Anterior cingulate cortex (tissue), 58 donors: ENCODE data around the gene CD22.

Experiments used
- DNase-seq, 58 donors: peaks; one replicate each; lab custom pipeline; 2025; lab: John Stamatoyannopoulos, UW

The CD22 gene

DNA sequence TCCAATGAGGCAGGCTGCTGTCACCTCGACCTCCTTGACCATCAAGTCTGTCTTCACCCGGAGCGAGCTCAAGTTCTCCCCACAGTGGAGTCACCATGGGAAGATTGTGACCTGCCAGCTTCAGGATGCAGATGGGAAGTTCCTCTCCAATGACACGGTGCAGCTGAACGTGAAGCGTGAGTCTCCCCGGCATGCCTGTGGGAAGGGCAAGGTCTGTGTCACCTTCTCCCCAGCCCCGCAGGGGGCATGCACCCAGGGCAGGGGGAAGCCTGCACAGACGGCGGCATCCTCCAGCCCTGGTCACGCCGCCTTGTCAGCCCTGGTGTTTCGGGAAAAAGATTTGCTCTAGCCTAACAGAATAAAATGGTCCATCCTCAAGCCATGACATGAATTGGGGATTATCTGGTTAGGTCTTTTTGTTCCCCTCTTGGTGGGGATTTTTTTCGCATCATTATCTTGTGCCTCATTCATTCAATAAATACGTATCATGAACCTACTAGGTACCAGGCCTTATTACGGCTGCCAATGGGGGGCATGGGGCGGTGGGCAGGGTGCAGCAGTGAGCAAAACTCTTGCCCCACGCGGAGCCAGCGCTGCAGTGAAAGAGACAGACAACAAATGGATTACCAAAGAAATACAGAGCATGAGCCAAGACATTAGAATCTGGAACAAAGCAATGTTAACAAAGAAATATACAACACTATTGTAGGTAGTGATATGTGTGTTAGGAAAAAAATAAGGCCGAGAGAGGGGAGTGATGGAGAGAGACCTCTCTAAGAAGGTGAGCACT, 7.4 kb downstream of the CD22 start:
- no peak for DNase-seq

DNA sequence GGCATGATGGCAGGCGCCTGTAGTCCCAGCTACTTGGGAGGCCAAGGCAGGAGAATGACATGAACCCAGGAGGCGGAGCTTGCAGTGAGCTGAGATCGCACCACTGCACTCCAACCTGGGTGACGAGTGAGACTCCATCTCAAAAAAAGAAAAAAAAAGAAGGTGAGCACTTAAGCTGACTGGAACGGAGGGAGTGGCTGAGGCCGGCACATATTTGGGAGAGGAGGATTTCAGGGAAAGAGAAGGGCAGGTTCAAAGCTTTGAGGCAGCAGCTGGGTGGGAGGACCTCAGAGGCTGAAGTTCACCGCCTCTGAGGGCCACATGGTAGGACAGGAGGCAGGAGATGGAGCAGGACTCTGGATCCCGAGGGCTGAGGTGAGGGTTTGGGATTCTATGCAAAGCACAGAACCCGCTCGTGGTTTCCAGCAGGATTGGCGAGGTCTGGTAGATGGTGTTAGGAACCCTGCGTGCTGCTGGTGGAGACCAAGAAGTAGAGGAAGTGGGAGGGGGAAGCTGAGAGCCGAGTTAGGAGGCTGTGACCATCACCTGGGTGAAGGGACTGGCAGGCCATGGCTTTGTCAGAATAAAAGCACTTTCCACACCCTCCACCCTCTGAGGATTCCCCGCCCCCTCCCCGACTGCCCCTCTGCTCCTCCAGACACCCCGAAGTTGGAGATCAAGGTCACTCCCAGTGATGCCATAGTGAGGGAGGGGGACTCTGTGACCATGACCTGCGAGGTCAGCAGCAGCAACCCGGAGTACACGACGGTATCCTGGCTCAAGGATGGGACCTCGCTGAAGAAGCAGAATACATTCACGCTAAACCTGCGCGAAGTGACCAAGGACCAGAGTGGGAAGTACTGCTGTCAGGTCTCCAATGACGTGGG, 8.4 kb downstream of the CD22 start:
- DNase-seq = no peak

DNA sequence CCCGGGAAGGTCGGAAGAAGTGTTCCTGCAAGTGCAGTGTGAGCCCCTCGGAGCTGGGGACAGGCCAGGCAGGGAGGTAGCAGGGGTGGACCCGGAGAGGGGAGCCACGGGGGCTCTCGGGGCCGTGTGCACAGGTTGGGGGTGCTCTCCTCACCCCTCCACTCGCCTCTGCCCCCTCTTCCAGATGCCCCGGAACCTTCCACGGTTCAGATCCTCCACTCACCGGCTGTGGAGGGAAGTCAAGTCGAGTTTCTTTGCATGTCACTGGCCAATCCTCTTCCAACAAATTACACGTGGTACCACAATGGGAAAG, 9.0 kb downstream of the CD22 start:
- no peak for DNase-seq

DNA sequence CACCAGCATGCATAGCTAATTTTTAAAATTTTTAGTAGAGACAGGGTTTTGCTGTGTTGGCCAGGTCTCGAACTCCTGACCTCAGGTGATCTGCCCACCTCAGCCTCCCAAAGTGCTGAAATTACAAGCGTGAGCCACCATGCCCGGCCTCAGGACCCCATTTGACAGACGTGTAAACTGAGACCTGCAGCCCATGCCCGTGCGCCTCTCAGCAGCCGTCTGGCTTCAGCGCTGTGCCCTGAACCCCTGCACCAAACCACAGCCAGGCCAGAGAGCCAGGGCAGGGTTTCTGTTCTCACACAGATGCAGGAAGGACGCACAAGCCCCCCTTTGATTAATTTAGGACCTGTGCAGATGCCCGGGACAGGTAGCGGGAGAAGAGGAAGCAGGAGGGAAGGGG, 11.4 kb downstream of the CD22 start:
- DNase-seq = no peak

DNA sequence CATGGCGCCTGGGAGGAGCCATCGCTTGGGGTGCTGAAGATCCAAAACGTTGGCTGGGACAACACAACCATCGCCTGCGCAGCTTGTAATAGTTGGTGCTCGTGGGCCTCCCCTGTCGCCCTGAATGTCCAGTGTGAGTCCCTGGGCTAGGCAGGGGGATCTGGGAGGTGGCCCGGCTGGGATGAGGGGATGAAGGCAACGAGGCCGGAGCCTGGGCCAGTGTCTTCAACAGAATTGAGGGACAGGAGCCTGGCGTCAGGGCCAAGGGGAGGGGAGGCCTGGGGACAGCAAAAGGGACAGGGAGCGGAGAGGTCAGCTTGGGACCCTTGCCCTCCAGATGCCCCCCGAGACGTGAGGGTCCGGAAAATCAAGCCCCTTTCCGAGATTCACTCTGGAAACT, 12.0 kb downstream of the CD22 start:
- no peak for DNase-seq

DNA sequence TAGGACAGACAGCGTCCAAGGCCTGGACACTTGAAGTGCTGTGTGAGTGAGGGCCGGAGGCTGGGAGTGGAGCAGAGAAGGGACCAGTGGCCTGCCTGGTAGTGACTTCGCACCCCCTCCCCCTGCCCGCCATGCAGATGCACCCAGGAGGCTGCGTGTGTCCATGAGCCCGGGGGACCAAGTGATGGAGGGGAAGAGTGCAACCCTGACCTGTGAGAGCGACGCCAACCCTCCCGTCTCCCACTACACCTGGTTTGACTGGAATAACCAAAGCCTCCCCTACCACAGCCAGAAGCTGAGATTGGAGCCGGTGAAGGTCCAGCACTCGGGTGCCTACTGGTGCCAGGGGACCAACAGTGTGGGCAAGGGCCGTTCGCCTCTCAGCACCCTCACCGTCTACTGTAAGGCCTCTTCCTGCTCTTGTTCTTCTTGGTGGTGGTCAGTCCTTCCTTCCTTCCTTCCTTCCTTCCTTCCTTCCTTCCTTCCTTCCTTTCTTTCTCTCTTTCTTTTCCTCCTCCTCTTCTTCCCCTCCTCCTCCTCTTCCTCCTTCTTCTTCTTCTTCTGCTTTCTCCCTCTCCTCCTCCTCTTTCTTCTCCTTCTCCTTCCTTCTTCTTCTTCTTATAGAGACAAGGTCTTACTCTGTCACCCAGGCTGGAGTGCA, 12.7 kb downstream of the CD22 start:
- DNase-seq = no peak

DNA sequence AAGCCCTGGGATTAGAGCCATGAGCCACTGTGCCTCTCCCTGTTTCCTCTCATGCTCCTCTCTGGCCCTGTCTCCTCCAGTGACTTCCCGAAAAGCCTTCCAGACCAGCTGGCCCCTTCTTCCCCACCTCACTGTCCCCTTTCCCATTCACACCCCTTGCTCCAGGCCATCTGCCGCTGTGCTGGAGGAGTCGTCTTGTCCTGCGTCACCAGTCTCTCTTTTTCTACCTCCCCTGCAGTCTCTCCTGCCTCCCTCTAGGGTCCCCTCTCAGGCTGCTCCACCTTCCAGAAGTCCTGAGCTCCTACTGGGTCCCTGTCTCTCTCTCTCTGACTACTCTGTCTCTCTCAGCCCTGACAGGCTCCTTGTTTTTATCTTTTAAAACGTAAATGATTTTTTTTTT, 13.4 kb downstream of the CD22 start:
- DNase-seq = no peak

DNA sequence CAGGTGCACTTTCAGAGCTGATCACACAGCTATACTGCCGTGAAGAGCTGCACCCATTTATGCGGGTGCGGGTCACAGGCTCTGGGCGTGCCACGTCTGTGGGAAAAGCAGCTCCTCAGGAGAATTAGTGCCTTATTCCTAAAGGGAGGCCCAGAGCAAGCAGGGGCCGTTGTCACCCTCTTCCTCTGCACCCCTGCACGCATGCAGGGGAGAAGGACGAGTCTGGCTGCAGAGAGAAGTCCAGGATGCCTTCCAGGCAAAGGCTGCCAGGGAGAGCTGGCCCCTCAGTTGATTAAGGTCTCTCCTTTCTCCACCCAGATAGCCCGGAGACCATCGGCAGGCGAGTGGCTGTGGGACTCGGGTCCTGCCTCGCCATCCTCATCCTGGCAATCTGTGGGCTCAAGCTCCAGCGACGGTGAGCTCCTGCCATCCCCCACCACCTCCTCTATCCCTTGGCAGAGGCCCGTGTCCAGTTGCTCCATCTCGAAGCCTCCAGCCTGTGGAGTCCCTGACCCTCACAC, 15.6 kb downstream of the CD22 start:
- DNase-seq = no peak

DNA sequence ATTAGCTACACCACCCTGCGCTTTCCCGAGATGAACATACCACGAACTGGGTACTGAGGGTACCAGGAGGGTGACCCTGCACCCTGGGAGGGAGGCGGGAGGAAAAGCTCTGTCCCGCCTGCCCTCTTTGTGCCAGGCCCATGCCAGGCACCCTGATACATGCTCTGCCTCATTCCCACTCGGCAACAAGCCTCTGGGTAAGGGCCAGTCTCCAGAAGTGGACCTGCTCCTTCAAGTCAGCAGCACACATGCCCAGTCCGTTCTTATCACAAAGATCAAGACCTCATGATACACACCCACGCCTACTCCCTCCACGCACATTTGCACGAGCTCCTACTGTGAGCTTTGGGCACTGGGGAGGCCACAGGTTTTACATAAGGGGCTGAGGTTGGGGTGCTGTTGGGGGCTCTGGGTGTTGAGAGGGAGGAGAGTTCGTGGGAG, 16.7 kb downstream of the CD22 start:
- DNase-seq = no peak

DNA sequence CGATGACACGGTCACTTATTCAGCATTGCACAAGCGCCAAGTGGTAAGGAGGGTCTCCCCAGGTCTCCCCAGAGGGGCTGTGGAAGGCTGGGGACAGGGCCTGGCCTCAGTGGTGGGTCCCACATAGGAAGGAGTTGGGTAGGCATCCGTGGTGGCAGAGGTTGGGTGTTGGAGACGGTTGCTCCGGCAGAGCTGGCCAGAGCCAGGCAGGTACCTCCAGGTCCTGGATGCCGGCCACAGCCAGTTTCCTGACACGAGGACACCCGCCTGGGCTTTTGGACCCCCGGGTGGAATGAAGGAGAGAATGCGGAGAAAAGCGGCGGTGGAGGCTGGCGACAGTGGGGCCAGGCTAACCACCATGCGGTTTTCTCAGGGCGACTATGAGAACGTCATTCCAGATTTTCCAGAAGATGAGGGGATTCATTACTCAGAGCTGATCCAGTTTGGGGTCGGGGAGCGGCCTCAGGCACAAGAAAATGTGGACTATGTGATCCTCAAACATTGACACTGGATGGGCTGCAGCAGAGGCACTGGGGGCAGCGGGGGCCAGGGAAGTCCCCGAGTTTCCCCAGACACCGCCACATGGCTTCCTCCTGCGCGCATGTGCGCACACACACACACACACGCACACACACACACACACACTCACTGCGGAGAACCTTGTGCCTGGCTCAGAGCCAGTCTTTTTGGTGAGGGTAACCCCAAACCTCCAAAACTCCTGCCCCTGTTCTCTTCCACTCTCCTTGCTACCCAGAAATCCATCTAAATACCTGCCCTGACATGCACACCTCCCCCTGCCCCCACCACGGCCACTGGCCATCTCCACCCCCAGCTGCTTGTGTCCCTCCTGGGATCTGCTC, 17.4 kb downstream of the CD22 start:
- no peak for DNase-seq

DNA sequence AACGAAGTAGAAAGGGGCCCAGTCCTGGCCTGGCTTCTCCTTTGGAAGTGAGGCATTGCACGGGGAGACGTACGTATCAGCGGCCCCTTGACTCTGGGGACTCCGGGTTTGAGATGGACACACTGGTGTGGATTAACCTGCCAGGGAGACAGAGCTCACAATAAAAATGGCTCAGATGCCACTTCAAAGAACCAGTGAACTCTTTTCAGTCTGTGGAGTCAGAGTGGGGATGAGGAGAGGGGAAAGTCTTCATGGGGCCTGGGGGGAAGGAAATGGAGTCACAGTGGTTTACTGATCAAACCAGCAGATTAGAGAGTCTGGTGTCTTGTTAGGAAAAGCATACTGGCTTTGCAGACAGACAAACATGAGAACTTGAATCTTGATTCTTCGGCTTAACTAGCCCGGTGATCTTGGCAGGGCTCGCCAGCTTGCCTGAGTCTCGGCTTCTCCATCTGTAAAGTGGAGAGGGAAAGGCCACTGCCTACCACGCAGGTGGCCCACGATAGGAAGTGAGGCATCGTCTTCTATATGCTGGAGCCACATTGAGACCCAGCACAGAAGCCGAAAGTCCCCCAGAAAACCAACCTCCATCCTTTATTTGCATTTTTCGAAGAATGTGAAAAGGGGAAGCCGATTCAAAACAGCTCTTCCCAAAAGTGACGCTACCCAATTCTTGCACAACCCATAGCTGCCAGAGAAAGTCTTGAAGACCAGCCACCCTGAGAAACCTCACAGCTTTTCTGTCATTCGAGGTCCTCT, 18.4 kb downstream of the CD22 start, which contains the start of gene FFAR1:
FFAR1 (plus strand) TSS at position 732 of the 759 bp plus-strand sequence. CDS start 3,650 bp downstream, outside the sequence.
- peak in 4 of 58 donors; percentile 1 to 15 (median 5) for DNase-seq

DNA sequence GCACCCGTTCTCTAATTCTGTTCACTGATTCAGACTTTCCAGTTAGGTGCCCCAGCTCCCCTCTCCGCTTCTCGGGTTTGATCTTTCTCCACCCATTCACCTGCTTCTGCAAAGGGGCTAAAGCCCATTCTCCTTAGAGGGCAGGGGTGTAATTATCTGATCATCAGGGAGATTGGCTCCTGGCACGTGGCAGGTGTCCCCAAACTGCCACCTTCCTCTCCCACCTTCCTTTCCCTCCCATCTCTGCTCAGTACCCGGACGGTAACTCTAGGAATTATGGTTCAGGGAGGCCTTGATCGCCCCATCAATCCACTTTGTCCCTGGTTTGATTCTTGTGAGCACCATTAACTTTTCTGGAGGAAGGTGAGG, 18.9 kb downstream of the CD22 start:
- no peak for DNase-seq

DNA sequence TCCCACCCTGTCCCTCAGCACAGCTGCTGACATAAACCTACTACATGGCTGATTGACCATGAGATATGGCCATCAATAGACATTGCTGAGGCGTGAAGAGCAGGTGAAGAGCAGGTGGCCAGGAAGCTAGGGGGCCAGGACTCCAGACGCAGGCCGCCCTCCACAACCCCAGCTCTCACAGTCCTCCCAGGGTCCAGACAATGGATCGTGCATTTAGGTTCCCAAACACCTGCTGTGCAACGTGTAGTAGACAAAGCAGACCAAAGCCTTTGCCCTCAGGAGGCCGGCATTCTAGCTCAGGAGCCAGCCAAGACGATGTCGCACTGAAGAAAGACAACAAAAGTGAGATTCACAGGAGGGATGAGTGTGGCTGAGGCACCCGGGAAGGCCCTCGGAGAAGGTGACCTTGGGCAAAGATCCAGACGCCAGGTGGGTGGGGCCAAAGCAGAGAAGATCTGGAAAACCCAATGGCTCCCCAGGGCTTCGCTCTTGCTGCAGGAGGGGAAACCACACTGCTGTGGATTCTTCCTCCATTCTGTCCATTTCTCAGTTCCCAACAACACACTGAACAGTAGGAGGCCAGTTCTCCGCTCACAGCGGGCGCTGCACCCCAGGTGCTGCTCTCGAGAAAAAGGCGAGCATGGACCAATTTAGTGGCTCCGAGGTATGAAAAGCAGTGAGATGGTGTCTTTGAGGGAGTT, 20.1 kb downstream of the CD22 start:
- no peak for DNase-seq

DNA sequence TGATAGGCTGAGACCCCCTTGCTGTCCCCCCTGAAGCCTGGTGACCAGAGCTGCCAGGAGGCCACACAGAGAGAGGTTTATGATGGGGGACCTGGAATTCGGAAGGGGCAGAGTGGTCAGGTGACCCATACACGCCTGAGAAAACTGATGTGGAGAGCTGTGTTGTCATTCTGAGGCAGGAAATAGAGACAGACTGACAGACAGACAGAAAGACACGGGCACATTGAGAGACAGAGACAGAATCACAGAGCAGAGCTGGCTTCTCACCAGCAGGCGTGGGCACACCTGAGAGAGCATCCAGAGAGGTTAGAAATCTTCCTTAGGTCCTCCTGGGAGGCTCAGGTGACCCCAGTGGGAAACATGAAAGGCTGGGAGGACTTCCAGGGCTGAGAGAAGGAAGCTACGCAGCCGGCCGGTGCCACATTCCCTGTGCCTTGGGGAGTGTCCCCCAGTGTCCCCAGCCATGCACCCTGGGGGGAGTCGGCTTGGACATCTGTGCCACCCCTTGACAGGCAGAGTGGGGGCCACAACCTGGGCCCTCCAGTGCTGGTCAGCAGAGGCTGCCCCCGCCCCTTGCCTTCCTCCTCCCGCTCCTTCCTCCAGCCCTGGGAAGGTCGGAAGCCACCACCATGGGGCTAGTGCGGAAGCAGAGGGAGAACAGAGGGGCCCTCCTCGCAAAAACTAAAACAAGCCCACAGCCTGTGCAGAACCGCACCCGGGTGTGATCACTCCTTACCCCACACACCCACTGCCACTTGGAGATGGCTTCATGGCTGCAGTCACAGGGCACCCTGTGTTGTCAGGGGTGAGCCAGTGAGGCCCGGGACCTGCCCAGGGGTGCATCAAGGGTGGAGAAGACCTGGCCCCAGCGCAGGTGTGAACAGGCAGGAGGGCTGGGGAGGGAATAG, 20.9 kb downstream of the CD22 start:
- DNase-seq = no peak

DNA sequence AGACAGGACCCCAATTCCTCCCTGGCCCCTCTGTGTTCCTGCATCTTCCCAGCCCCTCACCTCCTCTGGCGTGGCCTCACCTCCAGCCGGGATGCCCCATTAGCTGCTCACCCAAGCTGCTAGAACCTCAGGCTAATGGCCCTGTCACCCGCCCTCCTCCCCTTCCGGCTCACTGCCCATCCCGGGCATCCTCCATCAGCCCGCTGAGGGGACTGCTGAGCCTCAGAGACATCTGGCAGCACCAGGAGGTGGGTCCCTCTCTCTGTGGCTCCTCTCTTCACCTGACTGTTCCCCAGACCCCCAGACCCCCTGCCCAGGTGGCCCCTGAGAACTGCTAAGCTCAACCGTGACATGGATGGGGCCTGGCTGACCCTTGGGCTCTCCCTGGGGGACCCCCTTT, 21.6 kb downstream of the CD22 start:
- no peak for DNase-seq

DNA sequence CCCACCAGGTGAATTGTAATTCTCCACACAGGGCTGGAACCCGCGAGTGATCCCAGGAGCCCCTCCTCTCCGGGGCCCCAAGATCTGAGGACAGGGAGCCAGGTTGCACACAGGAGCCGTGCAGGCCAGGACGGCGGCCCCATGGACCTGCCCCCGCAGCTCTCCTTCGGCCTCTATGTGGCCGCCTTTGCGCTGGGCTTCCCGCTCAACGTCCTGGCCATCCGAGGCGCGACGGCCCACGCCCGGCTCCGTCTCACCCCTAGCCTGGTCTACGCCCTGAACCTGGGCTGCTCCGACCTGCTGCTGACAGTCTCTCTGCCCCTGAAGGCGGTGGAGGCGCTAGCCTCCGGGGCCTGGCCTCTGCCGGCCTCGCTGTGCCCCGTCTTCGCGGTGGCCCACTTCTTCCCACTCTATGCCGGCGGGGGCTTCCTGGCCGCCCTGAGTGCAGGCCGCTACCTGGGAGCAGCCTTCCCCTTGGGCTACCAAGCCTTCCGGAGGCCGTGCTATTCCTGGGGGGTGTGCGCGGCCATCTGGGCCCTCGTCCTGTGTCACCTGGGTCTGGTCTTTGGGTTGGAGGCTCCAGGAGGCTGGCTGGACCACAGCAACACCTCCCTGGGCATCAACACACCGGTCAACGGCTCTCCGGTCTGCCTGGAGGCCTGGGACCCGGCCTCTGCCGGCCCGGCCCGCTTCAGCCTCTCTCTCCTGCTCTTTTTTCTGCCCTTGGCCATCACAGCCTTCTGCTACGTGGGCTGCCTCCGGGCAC, 22.6 kb downstream of the CD22 start:
- DNase-seq = no peak

DNA sequence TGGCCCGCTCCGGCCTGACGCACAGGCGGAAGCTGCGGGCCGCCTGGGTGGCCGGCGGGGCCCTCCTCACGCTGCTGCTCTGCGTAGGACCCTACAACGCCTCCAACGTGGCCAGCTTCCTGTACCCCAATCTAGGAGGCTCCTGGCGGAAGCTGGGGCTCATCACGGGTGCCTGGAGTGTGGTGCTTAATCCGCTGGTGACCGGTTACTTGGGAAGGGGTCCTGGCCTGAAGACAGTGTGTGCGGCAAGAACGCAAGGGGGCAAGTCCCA, 23.1 kb downstream of the CD22 start:
- no peak for DNase-seq
